NB4 (cell line): ENCODE data around the gene RAB11FIP2.

Source experiments
- POLR2A ChIP-seq: IDR thresholded peaks from 2 replicates; pipeline ENCODE4 v1.6.1; 2011; ENCODE audit warnings: mild to moderate bottlenecking; ENCODE audit not compliant: insufficient read length; ENCODE audit errors: extremely low read depth
- TF ChIP-seq, protein P1 (sequence below): IDR thresholded peaks from one replicate; pipeline ENCODE4 v1.5.1; 2012; ENCODE audit warnings: low read depth, low read length
- TF ChIP-seq, protein P2 (sequence below): IDR thresholded peaks from 2 replicates; pipeline ENCODE4 v1.6.1; 2011; ENCODE audit warnings: low read depth, low read length

DNA sequence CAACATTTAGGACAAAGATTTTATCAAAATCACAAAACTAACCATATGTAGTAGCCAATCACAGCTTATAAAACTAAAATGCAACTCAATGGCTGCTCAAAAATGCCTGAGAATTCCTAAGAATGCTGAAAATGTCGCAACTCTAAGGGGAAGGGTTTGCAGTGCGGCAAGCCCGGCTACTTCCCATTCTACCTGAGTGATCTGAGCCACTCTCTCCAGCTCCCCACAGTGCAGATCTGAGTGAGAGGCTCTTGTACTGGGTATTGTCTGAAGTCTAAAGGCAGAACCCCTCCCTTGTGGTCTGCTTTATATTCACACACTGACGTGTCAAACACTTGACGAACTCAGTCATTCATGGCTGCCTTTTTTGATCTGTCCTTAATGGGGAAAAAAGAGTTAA lies 28.9 kb downstream of the RAB11FIP2 start:
- TF ChIP-seq, protein P1, sequence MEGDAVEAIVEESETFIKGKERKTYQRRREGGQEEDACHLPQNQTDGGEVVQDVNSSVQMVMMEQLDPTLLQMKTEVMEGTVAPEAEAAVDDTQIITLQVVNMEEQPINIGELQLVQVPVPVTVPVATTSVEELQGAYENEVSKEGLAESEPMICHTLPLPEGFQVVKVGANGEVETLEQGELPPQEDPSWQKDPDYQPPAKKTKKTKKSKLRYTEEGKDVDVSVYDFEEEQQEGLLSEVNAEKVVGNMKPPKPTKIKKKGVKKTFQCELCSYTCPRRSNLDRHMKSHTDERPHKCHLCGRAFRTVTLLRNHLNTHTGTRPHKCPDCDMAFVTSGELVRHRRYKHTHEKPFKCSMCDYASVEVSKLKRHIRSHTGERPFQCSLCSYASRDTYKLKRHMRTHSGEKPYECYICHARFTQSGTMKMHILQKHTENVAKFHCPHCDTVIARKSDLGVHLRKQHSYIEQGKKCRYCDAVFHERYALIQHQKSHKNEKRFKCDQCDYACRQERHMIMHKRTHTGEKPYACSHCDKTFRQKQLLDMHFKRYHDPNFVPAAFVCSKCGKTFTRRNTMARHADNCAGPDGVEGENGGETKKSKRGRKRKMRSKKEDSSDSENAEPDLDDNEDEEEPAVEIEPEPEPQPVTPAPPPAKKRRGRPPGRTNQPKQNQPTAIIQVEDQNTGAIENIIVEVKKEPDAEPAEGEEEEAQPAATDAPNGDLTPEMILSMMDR, result no peak
- no peak for TF ChIP-seq POLR2A
- TF ChIP-seq, protein P2, sequence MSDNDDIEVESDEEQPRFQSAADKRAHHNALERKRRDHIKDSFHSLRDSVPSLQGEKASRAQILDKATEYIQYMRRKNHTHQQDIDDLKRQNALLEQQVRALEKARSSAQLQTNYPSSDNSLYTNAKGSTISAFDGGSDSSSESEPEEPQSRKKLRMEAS, result no peak
